GM12891 (cell line): Measurements from ENCODE around the gene SPATA9.

Experiments used
- PAX5 ChIP-seq: IDR thresholded peaks from 2 replicates; pipeline ENCODE4 v1.6.1; 2011; ENCODE audit warnings: low read length, moderate library complexity, mild to moderate bottlenecking; ENCODE audit not compliant: insufficient read depth, severe bottlenecking
- POLR2A ChIP-seq: IDR thresholded peaks from 2 replicates; pipeline ENCODE4 v1.6.1; 2011; ENCODE audit warnings: low read depth, low read length, control low read depth
- POLR2AphosphoS5 ChIP-seq: IDR thresholded peaks from 2 replicates; pipeline ENCODE4 v1.6.1; 2011; ENCODE audit warnings: low read depth, low read length, control low read depth

DNA sequence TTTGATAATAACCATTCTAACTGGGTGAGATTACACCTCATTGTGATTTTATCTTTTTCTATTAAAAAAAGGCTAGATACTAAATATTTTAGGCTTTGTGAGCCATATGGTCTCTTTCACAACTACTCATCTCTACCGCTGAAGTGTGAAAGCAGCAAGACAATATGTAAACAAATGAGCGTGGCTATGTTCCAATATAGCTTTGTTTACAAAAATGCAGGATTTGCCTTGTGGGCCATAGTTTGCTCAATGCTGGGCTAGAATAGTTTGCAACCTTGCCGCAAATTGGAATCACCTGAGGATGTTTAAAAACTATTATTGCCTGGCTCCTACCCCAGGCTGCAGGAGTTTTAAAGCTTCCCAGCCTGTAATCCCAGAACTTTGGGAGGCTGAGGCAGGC, 73.1 kb downstream of the SPATA9 start:
- TF ChIP-seq POLR2AphosphoS5 = no peak
- no peak for TF ChIP-seq POLR2A
- TF ChIP-seq PAX5 = no peak
